ENCODE results near the gene ARPC1B.

- TF ChIP-seq CTCF (IDR thresholded peaks at IDR 0.05; ENCODE audit: low read length) (no peak), EZH2 (IDR thresholded peaks at IDR 0.05; ENCODE audit: borderline replicate concordance, low read length) (no peak)
Measured at GRCh38 chr7:99375070-99375807, 709 bp downstream of the ARPC1B start.

Measured in OCI-LY1 (cell line).